ENCODE data around the gene SSRP1. TPM values are rescaled to one million over a fixed set of nuclear protein-coding genes. Genes with fewer than 3 reads are reported as not detected.

SSRP1 gene
- total and polyA plus RNA-seq, 11 donors = 21.8 to 86.5 (median 41.6) TPM

GRCh38 chr11:57359896-57360690 lies 24.4 kb upstream of the SSRP1 start:
- H3K27me3 ChIP-seq = peaks cover 0 to 4% (median 0%) of the 10 kb centered on the region in 9 donors
- no peaks in the 10 kb centered on the region for H3K9me3 ChIP-seq
- TF ChIP-seq CTCF (IDR thresholded peaks at IDR 0.05) (no peak), POLR2A (IDR thresholded peaks at IDR 0.05) (no peak)
- ATAC-seq = no peak
- 91 to 93% (median 92%) methylated on average over 9 of the region's 9 CpGs for WGBS, 4 donors
- no peaks in the 10 kb centered on the region for H3K36me3 ChIP-seq
- H3K4me1 ChIP-seq = peaks cover 0 to 23% (median 14%) of the 10 kb centered on the region in 12 donors
- no peak for DNase-seq
- intact Hi-C loops (cut with DNase I) = loop anchor here in 1 of 10 donors (10.0 kb wide), 1 partner anchor 515 kb away; no protein-coding TSS in a partner anchor
- H3K4me3 ChIP-seq = no peak overlapping the region
- no peak overlapping the region for H3K27ac ChIP-seq

- Histone ChIP-seq H3K4me3 (no peak overlapping the region), H3K27ac (peak overlapping the region in 1 of 12 donors; percentile 38), H3K36me3 (no peaks in the 10 kb centered on the region), H3K4me1 (peaks cover 0 to 30% (median 16%) of the 10 kb centered on the region in 12 donors), H3K9me3 (no peaks in the 10 kb centered on the region), H3K27me3 (peaks cover 0 to 4% (median 0%) of the 10 kb centered on the region in 9 donors)
- intact Hi-C loops (cut with DNase I) = loop anchor here in 1 of 10 donors (10.0 kb wide), 1 partner anchor 515 kb away; no protein-coding TSS in a partner anchor
- ATAC-seq = peak in 2 of 4 donors; percentile 6 to 14
- WGBS, 4 donors = 83 to 90% (median 87%) methylated on average over 3 to 5 of the region's 5 CpGs
- TF ChIP-seq CTCF (IDR thresholded peaks at IDR 0.05) (no peak), POLR2A (IDR thresholded peaks at IDR 0.05) (no peak)
- no peak for DNase-seq
Observed at GRCh38 chr11:57359396-57359795, 23.7 kb upstream of the SSRP1 start.

GRCh38 chr11:57358991-57359390 lies 23.3 kb upstream of the SSRP1 start:
- WGBS, 4 donors = 76 to 80% (median 77%) methylated on average over 7 to 9 of the region's 9 CpGs
- Histone ChIP-seq H3K36me3 (no peaks in the 10 kb centered on the region), H3K27ac (peak overlapping the region in 2 of 12 donors; percentile 38 to 39), H3K27me3 (peaks cover 0 to 4% (median 0%) of the 10 kb centered on the region in 9 donors), H3K4me1 (peaks cover 0 to 31% (median 16%) of the 10 kb centered on the region in 12 donors), H3K4me3 (no peak overlapping the region), H3K9me3 (no peaks in the 10 kb centered on the region)
- DNase-seq = no peak
- intact Hi-C loops (cut with DNase I) = loop anchor here in 1 of 10 donors (10.0 kb wide), 1 partner anchor 514 kb away; no protein-coding TSS in a partner anchor
- no peak for ATAC-seq
- TF ChIP-seq CTCF (IDR thresholded peaks at IDR 0.05) (no peak), POLR2A (IDR thresholded peaks at IDR 0.05) (no peak)

- no peak for TF ChIP-seq CTCF (IDR thresholded peaks at IDR 0.05)
- TF ChIP-seq POLR2A (IDR thresholded peaks at IDR 0.05) = no peak
- Histone ChIP-seq H3K36me3 (no peaks in the 10 kb centered on the region), H3K27ac (peak overlapping the region in 4 of 12 donors; percentile 8 to 38 (median 20)), H3K4me3 (no peak overlapping the region), H3K27me3 (peaks cover 0 to 4% (median 0%) of the 10 kb centered on the region in 9 donors), H3K4me1 (peaks cover 0 to 31% (median 16%) of the 10 kb centered on the region in 12 donors), H3K9me3 (no peaks in the 10 kb centered on the region)
- DNase-seq (peak in 1 of 5 donors; percentile 51), ATAC-seq (peak; percentile 62 to 85 (median 81))
- intact Hi-C loops (cut with DNase I) = loop anchor here in 1 of 10 donors (10.0 kb wide), 1 partner anchor 514 kb away; no protein-coding TSS in a partner anchor
- 62 to 72% (median 71%) methylated on average over 9 of the region's 9 CpGs for WGBS, 4 donors
Observed at GRCh38 chr11:57358543-57358961, 22.9 kb upstream of the SSRP1 start.

Data from heart left ventricle (tissue), 16 donors.